HG03045 (cell line): Measurements from ENCODE around the gene DLGAP1.

Source experiments
- ATAC-seq: cut with Tn5 transposase; IDR thresholded peaks from one replicate; pipeline ENCODE4 v1.9.1; 2021; ENCODE audit warnings: mild to moderate bottlenecking, moderate library complexity; ENCODE audit not compliant: unreplicated experiment

DLGAP1 gene

GRCh38 chr18:3529077-3529476 lies 926.0 kb downstream of the DLGAP1 start:
- no peak for ATAC-seq

DNA sequence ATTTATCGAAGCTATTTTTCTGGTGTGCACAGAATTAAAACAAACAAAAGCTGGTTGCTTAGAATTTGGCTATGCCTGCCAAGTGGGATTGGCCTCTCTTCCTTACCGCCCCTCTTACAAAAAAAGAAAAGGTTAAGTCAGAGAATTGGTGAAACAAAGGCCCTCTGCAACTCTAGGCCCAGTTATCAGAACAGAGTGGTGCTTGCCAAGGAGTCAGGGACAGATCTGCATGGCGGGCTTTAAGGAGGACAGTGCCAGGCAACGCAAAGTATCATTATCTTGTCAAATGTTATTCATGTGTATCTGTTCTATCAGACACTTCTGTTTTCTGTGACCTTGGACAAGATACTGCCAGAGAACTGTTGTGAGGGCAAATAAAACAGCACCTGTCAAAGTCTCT lies 926.9 kb downstream of the DLGAP1 start:
- no peak for ATAC-seq

DNA sequence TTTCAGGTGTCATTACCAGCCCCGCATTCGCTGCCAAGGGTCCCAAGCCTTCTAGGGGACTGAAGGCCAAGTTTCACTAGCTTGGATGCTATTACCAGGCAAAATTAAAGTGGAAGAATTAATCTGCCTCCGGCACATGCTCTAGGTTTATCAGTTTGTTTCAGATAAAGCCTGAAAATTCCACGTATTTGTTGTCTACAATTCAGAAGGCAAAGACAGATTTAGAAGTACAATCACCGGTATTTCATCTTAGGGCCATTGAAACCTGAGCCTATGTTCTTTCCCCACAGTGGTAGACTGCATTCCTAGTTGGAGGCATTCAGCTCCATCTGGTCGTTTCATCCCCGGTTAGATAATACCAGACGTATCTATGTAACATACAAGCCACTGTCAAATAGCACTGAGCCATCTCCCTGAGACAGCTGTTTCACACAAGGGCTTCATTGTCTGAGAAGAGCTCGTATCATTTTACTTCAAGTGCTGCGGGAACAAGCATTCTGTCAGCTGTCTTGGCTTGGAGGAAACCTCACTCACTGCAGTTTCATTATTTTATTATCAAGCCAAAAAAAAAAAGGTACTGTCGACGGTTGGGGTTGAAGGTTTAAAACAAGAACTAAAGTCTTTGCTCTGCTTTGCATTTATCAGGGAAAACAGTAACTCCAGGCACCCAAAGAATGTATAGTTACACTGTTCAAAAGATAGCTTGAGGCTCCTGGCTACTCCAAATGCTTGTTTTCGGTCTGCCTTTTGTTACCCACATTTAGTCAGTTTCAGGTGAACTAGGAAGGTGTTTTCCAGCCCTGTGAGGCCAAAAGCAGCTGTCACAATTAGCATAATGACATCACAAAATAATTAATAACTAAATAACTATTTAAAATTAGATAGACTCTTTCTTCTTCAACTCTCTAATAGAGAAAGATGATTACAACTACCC lies 928.4 kb downstream of the DLGAP1 start:
- ATAC-seq = no peak

DNA sequence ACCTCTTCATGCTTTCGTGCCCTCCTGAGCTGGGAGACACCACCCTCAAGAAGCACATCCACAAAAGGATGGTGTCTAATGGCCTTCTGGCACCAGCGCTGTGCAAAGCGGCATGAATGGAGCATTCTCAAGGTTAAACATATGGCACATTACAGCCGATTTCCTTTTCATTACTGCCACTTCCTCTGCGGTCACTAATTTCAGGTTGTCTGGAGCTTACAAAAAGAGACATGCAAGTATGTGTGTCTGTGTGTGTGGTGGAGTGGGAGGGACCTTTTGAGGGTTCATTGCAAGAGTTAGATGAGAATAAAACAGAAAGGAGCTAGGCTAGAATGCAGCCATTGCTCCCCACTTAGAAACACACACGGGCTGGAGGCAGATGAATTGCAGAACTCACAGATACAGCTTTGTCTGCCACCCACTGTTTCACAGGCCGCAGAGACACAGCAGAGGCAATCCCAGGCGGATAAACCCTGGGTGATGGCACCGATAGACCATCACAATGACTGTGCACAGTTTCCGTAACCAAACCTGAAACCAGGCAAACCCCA lies 929.2 kb downstream of the DLGAP1 start:
- ATAC-seq = peak; percentile 62

DNA sequence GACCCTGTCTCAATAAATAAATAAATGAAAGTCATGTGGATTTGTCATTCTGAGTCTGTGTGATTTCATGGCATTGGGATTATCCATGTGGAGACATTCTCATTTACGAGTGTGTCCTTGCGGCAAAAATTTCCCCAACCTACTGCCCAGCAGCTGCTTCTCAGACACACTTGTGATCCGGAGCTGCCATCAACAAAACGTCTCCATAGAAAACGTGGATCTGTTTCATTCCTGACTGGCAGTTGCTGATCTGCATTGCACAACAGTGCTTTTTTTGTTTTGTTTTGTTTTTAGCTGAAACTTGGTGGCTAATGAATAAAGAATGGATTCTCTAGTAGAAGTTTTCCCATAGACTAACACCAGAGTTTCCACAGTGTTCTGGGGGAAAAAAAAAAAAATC lies 930.4 kb downstream of the DLGAP1 start:
- no peak for ATAC-seq

GRCh38 chr18:3520230-3521085 lies 934.6 kb downstream of the DLGAP1 start:
- no peak for ATAC-seq

DNA sequence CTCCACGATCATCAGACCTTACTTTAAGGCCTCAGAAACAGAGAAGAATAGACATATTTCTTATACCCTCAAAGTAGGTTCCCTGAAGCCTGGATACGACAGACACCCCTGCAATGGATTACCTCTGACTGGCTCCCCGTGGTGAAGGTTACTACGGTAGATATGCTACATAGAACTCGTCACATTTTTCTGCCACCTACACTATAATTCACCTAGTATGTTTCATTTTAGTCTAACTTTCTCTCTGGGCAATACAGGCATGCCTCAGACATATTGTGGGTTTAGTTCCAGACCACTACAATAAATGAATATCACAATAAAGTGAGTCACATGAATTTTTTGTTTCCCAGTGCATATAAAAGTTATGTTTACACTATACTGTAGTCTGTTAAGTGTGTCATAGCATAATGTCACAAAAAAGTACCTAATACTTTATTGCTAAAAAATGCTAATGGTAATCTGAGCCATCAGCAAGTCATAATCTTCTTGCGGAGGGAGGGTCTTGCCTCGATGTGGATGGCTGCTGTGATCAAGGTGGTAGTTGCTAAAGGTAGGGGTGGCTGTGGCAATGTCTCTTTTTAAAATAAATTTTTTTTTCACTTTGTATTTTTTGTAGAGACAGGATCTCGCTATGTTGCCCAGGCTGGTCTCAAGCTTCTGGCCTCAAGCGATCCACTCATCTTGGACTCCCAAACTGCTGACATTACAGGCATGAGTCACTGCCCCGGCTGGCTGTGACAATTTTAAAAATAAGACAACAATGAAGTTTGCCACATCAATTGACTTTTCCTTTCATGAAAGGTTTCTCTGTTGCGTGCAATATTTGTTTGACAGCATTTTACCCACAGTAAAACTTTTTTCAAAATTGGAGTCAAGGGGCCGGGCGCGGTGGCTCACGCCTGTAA lies 940.5 kb downstream of the DLGAP1 start:
- ATAC-seq = no peak

DNA sequence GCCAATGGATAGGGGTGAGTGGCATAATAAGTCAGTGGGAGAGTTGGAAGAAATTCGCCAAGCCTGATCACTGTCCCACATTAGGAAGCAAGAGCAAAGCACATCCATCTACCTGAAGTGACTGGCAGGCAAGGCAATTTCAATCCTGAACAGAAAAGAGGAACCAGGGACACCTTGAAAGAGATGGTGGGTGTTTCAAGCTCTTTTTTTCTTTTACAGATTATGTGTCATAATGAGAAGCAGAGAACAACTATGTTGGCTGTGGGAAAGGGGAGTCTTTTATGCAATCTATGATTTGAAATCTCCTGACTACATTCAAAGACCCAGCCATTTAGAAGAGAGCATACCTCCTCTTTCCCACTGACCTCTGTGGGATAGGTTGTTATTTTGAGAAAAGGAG lies 941.6 kb downstream of the DLGAP1 start:
- no peak for ATAC-seq

DNA sequence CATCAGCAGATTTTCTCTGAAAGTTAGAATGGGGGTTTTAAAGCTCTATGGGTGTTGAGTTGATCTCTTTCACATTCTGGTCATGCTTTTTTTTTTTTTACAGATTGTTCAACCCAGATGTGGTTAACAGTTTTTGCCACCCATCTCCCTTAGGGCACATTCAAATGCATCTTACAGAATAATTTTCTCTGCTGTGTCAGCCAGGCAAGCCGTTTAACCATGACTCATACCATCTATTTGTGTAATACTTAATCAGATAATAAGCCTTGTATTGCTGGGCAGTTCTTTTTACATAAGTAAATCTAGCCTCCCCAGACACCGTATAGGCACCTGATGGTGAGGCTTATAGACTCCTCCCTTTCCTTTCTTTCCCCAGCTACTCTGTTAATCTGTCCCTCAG lies 943.1 kb downstream of the DLGAP1 start:
- ATAC-seq = no peak

DNA sequence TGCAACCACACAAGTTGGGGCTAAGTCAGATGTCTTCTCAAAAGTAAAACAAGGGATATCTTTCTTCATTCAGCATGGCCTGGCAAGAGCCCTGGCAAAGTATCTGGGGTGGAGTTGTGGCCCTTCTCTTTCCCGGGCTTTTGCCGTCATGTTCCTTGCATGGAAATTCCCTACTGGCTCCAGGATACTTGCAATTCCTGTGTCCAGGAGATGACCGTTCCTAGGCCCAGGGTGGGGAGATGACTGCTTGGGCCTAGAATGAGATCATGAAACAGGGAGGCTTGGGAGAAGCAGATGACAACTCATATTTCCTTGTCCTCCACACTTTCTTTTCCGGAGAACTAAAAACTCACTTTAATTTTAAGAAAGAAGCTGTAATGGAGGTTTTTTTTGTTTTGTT lies 944.2 kb downstream of the DLGAP1 start:
- ATAC-seq = no peak

- ATAC-seq = no peak
Measured at GRCh38 chr18:3510024-3510423, 945.1 kb downstream of the DLGAP1 start.

- no peak for ATAC-seq
Measured at GRCh38 chr18:3508576-3509549, 946.2 kb downstream of the DLGAP1 start.

- ATAC-seq = no peak
Measured at GRCh38 chr18:3504637-3505036, 950.5 kb downstream of the DLGAP1 start.

DNA sequence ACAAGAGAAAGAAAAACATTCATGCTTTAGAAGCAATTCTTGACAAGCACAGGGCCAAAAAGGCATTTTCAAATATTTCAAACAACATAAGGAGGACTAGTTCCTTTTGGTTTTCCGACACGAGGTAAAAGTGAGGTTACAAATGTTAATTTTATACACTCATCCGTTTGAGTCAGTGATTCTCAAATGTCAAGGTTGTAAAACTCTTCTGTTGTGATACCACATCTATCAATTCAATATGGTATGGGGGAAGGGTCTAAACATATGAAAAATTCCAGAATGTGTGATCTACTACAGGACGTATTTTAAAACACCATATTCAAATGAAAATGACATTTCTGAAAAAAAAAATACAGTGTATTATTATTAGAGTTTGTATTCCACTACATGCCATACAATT lies 952.5 kb downstream of the DLGAP1 start:
- ATAC-seq = no peak

- ATAC-seq = no peak
Measured at GRCh38 chr18:3500016-3500415, 955.1 kb downstream of the DLGAP1 start.

DNA sequence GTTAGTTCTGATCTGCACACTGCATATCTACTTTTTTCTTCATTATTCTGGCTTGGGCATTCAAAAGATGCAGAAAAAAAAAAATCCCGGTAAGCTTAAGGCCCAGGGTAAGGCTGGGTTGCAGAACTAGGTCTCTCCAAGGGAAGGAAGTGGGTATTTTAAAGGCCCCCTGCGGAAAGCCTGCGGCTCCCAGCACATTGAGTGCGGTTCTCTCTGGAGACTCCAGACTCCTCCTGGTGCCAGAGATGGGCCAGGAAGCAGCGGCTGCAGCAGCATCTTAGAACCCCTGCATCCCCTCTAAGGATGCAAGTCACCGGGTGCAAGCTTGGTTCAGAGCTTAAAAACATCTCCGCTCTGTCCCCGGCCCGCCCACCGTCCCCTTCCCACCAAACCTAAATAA lies 955.6 kb downstream of the DLGAP1 start:
- no peak for ATAC-seq

GRCh38 chr18:3498698-3499471 lies 956.2 kb downstream of the DLGAP1 start:
- ATAC-seq = no peak

- ATAC-seq = no peak
Measured at GRCh38 chr18:3495691-3496430, 959.2 kb downstream of the DLGAP1 start.
